DMS153 treated with DMSO at 0.1 percent for 48 hours (cell line): ENCODE measurements around the gene LECT2.

Experiments used
- DNase-seq: peaks from one replicate; lab custom pipeline; 2025; ENCODE audit not compliant: unreplicated experiment; lab: John Stamatoyannopoulos, UW

LECT2 gene

DNA sequence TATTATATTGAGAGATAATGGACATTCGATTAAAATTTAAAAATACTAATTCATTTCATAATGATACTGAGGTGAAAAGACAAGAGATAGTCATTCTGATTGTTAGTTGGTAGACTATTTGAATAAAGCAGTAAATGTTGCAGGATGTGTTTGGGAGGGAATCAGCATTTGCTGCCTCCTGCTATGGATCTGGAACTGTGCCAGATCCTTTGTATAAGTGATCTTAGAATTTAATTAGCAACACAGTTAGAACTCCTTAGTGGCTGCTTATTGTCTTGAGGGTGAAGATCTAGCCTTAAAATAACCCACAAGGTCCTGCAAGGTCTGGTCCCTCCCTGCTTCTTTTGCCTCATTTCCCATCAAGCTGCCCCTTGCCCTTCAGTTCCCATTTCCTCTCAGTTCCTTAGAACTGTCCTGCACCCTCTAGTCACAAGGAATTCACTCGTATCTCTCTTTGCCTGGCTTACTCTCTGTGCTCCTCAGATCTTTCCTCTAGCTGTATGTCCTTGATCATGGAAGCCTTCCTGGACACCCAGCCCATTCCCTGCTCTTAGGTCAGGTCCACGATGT lies 12.5 kb downstream of the LECT2 start:
- DNase-seq, result no peak

DNA sequence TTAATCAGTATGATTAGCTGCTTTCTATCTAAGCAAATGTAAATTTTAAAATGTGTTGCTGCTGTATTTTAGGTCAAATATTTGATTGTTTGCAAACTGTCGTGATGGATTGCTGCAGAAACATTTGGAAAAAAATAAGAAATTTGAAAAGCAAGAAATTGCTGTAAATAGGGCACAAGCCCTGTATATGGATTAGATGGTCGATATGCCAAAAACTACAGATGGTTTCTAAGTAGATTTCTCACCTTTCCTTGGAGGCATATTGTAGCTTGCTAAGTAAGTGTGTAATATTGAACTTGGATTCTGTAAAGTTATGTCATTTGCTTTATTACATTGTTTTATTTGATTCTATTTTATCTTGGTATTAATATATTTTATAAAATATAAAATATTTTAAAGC lies 13.1 kb downstream of the LECT2 start:
- no peak for DNase-seq

GRCh38 chr5:135937245-135937911 lies 17.4 kb downstream of the LECT2 start:
- no peak for DNase-seq

GRCh38 chr5:135934939-135935338 lies 19.8 kb downstream of the LECT2 start:
- DNase-seq, result no peak

DNA sequence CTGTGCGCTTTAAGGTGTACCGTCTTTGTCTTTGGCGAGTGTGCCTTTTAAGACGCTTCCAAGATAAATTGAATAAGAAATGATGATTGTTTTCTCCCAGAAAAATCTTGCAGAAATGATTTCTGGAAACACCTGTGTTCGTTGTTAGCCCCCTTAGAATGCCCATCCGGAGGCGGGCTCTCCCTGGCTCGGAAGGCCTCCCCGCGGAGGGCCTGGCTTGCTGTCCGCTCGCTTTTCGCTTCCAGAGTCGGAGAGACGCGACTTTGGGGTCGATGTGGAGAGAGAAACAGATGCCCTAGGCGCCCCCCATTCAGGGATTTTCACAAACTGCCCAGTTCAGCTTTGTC lies 23.9 kb downstream of the LECT2 start:
- no peak for DNase-seq

DNA sequence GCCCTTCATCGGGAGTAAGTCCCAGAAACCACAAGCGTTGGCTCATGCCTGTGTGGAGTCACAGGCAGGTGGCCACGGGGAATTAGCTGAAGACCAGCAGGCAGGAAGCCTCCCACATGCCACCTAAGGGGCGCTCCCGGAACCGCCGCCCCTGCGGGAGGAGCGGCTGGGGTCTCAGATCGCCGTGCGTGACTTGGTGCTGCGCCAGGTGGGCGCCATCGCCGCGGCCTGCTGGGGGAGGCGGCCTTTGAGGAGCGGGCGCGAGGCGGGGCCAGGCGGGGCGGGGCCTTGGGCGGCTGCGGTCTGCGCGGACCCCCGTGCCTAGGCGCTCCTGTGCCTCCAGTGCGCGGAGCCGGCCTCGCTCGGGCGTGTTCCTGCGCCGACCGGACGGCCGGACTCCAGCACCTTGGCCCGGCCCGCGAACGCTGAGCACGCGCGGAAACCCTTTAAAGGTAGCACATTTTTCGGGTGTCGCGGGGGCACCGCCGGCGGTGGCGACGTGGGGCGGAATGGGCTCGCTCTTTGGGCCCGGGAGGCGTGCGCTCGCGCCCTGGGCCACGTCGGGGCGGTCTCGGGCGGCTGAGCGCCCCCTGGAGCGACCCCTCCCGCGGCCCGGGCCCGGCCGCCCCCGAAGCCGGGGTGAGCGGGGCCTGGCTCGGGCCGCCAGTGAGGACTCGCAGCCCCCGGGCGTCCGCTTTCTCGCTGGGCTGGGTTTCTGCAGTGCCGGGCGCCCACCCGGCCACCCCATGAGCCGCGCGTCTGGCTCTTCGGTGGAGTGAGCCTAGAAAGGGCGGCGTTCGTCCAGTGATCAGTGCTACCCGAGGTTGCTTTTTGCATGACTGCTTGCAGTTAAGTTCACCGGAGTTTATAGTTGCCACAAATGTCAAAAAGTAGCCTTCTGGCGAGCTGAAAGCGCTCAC lies 24.5 kb downstream of the LECT2 start:
- no peak for DNase-seq

- DNase-seq, result no peak
These were observed 33.4 kb downstream of the LECT2 start for GRCh38 chr5:135921388-135921787.

- no peak for DNase-seq
These were observed 34.6 kb downstream of the LECT2 start for GRCh38 chr5:135920199-135920598.

DNA sequence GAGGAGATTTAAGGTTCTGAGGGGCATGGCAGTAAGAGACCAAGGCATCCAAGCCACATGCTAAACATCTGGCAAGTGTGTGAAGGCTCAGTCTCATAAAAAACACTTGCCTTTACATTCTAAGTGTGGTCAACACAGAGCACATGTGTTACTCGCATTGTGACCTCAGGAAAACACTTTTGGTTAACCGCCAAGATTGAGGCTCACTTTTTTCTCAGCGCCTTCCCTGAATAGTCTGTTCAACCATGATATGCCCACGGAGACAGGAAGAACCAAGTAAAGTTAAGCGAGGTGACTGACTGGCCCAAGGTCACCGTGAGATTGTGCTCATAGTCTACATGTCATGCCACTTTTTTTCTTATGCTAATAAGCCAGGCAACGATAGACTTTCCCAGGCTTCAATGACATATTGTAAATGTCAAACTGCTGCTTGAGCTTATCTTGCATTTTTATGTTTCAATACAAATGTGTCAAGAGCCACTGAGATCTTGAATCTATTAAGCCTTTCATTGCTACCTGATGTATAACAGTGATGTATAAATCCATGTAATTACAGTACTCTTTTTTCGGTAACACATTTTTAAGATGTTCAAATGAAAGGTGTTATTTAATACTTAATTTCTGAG lies 38.0 kb downstream of the LECT2 start:
- no peak for DNase-seq

GRCh38 chr5:135915466-135916001 lies 39.2 kb downstream of the LECT2 start:
- no peak for DNase-seq

DNA sequence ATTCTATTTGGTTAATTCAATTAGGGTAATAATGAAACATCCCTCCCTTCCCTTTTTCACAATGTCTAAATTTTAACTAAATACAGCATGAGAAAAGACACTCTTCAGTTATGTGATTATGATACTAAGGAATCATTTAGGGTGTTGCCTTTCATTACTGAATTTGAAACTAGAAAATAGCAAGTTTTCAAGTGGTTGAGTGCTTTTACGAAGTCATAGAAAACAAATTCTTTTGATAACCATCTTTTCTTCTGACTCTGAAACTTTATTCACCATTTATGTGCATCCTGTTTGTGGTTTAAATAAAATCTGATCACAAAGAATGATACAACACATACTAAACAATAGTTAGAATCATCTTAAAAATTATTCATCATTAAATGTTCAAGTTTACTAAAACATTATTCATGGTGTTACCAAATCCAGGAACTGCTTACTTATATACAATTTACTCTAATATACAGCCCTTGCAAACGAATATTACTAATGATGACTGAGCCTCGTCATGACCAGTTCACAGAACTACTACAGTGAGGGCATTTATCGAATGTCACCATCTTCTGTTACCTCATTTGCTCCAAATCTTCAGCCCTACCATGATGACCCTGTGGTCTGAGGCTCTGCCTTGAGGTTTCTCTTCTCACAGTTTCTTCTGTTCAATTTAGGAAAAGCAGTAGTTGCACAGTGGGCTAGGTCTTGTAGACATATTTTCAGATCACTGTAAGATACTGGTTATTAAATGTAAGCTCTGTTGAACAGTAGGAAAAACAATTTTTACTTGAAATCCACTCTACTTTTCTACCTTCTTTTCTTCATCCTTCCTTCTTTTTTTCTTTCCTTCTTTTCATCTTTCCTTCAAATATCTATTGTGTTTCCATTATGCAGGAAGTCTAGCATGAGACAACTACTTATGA lies 40.8 kb downstream of the LECT2 start:
- DNase-seq, result no peak

DNA sequence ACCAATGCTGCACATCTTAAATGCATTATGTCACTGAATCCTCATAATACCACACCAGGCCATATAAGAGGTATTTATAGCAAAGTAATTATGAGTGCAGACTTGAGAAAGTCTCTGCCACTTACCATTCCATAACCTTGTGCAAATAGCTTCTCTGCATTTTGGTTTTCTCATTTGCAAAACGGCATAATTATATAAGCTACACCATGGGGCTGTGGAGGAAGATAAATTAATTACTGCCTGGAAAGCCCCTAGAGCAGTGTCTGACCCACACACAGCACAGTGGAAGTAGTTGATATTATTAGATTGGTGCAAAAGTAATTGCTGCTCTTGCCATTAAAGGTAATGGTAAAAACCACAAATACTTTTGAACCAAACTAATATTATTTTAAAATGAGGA lies 49.6 kb downstream of the LECT2 start:
- DNase-seq, result no peak

GRCh38 chr5:135901633-135902032 lies 53.1 kb downstream of the LECT2 start:
- DNase-seq, result no peak

DNA sequence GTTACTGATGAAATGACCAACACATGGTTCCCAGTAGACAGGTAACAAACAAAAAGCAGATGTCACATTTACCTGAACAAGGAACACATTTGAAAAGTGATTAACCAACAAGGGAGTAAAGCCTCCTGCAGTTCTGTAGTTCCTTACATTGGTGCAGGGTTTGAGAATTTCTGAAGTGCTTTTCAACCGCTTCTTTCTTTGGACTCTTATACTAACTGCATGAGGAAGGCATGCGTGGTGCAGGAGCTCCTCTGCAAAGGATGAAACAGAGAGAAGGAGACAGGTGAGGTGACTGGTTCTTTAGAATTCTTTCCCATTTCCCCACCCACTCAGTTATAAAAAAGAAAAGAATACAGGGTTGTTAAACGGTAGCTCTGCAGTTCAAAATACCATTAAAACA lies 54.5 kb downstream of the LECT2 start:
- DNase-seq, result no peak

- DNase-seq, result no peak
These were observed 56.1 kb downstream of the LECT2 start for GRCh38 chr5:135898651-135899050.
